ENCODE results near the gene ICA1L. TPM values are rescaled to one million over a fixed set of nuclear protein-coding genes. Genes with fewer than 3 reads are reported as not detected.

The ICA1L gene
- total and polyA plus RNA-seq, 2 of the 13 experiments (the other 11 are each of a cell fraction or from before 2014, with no cell fraction given), result 1.5 to 2.4 TPM

- TF ChIP-seq AHDC1 (CRISPR knock-in tag; IDR thresholded peaks at IDR 0.05; ENCODE audit: borderline replicate concordance) (peak; percentile 85), TEAD3 (CRISPR knock-in tag; optimal IDR thresholded peaks at IDR 0.05; ENCODE audit: borderline replicate concordance) (peak; percentile 84), RCOR2 (CRISPR knock-in tag; IDR thresholded peaks at IDR 0.05) (peak; percentile 47; the same call in 1 of the 2 replicates), HNF4G (IDR thresholded peaks at IDR 0.05; ENCODE audit: borderline replicate concordance, low read depth, low read length) (0 out of 2 replicates have a peak, but pooled peaks have one; percentile 11), HNF4G (CRISPR knock-in tag; IDR thresholded peaks at IDR 0.05; ENCODE audit: borderline replicate concordance, low read depth) (no peak), RFXAP (CRISPR knock-in tag; IDR thresholded peaks at IDR 0.05; ENCODE audit: borderline replicate concordance) (no peak), NR2F2 (IDR thresholded peaks at IDR 0.05; ENCODE audit: borderline replicate concordance, low read depth) (peak; percentile 89), NBN (conservative IDR thresholded peaks at IDR 0.05) (no peak), ZNF441 (CRISPR knock-in tag; IDR thresholded peaks at IDR 0.05; ENCODE audit: borderline replicate concordance) (no peak), FOSL2 (CRISPR knock-in tag; IDR thresholded peaks at IDR 0.05) (peak; percentile 91), SOX13 (IDR thresholded peaks at IDR 0.05) (no peak), SOX13 (CRISPR knock-in tag; conservative IDR thresholded peaks at IDR 0.05 in 1 of 2, IDR thresholded peaks at IDR 0.05 in 1 of 2) (peak in 1 of 2 experiments; percentile 52; a peak in 1 of 4 replicates), HDAC1 (CRISPR knock-in tag; IDR thresholded peaks at IDR 0.05) (peak; percentile 69), ZBTB7B (CRISPR knock-in tag; IDR thresholded peaks at IDR 0.05) (no peak), GFI1 (CRISPR knock-in tag; IDR thresholded peaks at IDR 0.05; ENCODE audit: borderline replicate concordance) (peak; percentile 90), ZNF335 (CRISPR knock-in tag; IDR thresholded peaks at IDR 0.05) (no peak), KDM3A (CRISPR knock-in tag; IDR thresholded peaks at IDR 0.05; ENCODE audit: low read depth) (0 out of 2 replicates have a peak, but pooled peaks have one; percentile 31), EP300 (IDR thresholded peaks at IDR 0.05; ENCODE audit: low read depth in 2 of 2, low read length in 2 of 2) (peak in 1 of 2 experiments; percentile 64; a peak in 1 of 4 replicates), EP300 (CRISPR knock-in tag; IDR thresholded peaks at IDR 0.05; ENCODE audit: borderline replicate concordance) (0 out of 2 replicates have a peak, but pooled peaks have one; percentile 20), ZNF124 (CRISPR knock-in tag; IDR thresholded peaks at IDR 0.05) (no peak), ZNF460 (CRISPR knock-in tag; IDR thresholded peaks at IDR 0.05; ENCODE audit: borderline replicate concordance) (peak; percentile 57; the same call in 1 of the 2 replicates), TARDBP (CRISPR knock-in tag; IDR thresholded peaks at IDR 0.05) (no peak), MYNN (CRISPR knock-in tag; IDR thresholded peaks at IDR 0.05; ENCODE audit: low read depth) (no peak), RXRA (CRISPR knock-in tag; IDR thresholded peaks at IDR 0.05) (peak; percentile 49; the same call in 1 of the 2 replicates)
- TF ChIP-seq, protein P1, sequence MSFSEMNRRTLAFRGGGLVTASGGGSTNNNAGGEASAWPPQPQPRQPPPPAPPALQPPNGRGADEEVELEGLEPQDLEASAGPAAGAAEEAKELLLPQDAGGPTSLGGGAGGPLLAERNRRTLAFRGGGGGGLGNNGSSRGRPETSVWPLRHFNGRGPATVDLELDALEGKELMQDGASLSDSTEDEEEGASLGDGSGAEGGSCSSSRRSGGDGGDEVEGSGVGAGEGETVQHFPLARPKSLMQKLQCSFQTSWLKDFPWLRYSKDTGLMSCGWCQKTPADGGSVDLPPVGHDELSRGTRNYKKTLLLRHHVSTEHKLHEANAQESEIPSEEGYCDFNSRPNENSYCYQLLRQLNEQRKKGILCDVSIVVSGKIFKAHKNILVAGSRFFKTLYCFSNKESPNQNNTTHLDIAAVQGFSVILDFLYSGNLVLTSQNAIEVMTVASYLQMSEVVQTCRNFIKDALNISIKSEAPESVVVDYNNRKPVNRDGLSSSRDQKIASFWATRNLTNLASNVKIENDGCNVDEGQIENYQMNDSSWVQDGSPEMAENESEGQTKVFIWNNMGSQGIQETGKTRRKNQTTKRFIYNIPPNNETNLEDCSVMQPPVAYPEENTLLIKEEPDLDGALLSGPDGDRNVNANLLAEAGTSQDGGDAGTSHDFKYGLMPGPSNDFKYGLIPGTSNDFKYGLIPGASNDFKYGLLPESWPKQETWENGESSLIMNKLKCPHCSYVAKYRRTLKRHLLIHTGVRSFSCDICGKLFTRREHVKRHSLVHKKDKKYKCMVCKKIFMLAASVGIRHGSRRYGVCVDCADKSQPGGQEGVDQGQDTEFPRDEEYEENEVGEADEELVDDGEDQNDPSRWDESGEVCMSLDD (CRISPR knock-in tag; IDR thresholded peaks at IDR 0.05; ENCODE audit: borderline replicate concordance), result no peak
Observed at GRCh38 chr2:202881570-202881969, 10.0 kb upstream of the ICA1L start (continued).

Data from HepG2 (cell line).